T-cell (primary cell): ENCODE data around the gene CDH13. TPM values are rescaled to one million over a fixed set of nuclear protein-coding genes. Genes with fewer than 3 reads are reported as not detected.

Experiments used
- ATAC-seq, 4 experiments: fragments of 200-7000 bp in 3 of 4; fragments of 150-1000 bp in 1 of 4; cut with Tn5 transposase; replicated peaks in 1 of 4; 1 replicate in 3 of 4; 2 replicates in 1 of 4; pipeline ENCODE4 v1.10.0; 2021; ENCODE audit warnings: moderate library complexity in 3 of 4, mild to moderate bottlenecking in 2 of 4, moderate number of reproducible peaks in 1 of 4
- CTCF ChIA-PET, 2 donors: fragments of 300-600 bp; sonication (Branson Sonifier 250); formaldehyde crosslinking; loops; one replicate each; lab custom pipeline; 2022; ENCODE audit warnings: antibody characterized with exemption in 2 of 2; lab: Charles Lee
- POLR2A ChIA-PET, 2 donors: fragments of 300-600 bp; sonication (Branson Sonifier 250); formaldehyde crosslinking; loops; one replicate each; lab custom pipeline; 2022; ENCODE audit warnings: antibody characterized with exemption in 2 of 2; lab: Charles Lee
- DNase-seq, 35 experiments: peaks; one replicate each; pipeline versions ENCODE4 v3.0.0 to v3.0.0-alpha.2; 2013 to 2023
- H3K27ac ChIP-seq: one replicate; pipeline ENCODE4 v1.5.1; 2013; ENCODE audit warnings: low read length
- H3K27me3 ChIP-seq, 2 experiments: replicated peaks in 1 of 2; 1 replicate in 1 of 2; 2 replicates in 1 of 2; pipeline versions ENCODE4 v1.6.1 to v1.7.0; 2013; ENCODE audit warnings: low read length in 1 of 2, mixed read lengths in 1 of 2; ENCODE audit not compliant: control insufficient read depth in 2 of 2, insufficient read depth in 2 of 2; ENCODE audit errors: extremely low read depth in 1 of 2
- H3K36me3 ChIP-seq, 2 donors: 1 replicate in 1 of 2; 2 replicates in 1 of 2; pipeline versions ENCODE4 v1.6.1 to v1.7.0; 2013; ENCODE audit warnings: low read length in 1 of 2; ENCODE audit not compliant: control insufficient read depth in 2 of 2, insufficient read depth in 1 of 2; ENCODE audit errors: extremely low read depth in 1 of 2
- H3K4me1 ChIP-seq, 2 experiments: 1 replicate in 1 of 2; 2 replicates in 1 of 2; pipeline versions ENCODE4 v1.6.1 to v1.7.0; 2013; ENCODE audit warnings: low read length in 2 of 2, mixed read lengths in 1 of 2; ENCODE audit not compliant: insufficient read depth in 2 of 2, control insufficient read depth in 1 of 2; ENCODE audit errors: extremely low read depth in 1 of 2
- H3K4me3 ChIP-seq, 2 donors: 1 replicate in 1 of 2; 2 replicates in 1 of 2; pipeline versions ENCODE4 v1.5.1 to v1.7.0; 2013; ENCODE audit warnings: mild to moderate bottlenecking in 2 of 2, low read length in 1 of 2, moderate library complexity in 1 of 2; ENCODE audit not compliant: control insufficient read depth in 1 of 2; ENCODE audit errors: extremely low read depth in 1 of 2
- H3K9me3 ChIP-seq: 2 replicates; pipeline ENCODE4 v1.7.0; 2013
- H3K27ac Mint-ChIP-seq, 2 donors: one replicate each; pipeline ENCODE4 v1.8.0; 2020 to 2021; ENCODE audit warnings: mild to moderate bottlenecking in 2 of 2, mixed read lengths in 2 of 2
- H3K27me3 Mint-ChIP-seq, 2 donors: one replicate each; pipeline ENCODE4 v1.8.0; 2021 to 2022; ENCODE audit warnings: mixed read lengths in 2 of 2
- H3K36me3 Mint-ChIP-seq: one replicate; pipeline ENCODE4 v1.8.0; 2021; ENCODE audit warnings: mixed read lengths
- H3K4me1 Mint-ChIP-seq, 3 donors: one replicate each; pipeline ENCODE4 v1.8.0; 2020 to 2022; ENCODE audit warnings: mixed read lengths in 3 of 3, mild to moderate bottlenecking in 1 of 3
- H3K4me3 Mint-ChIP-seq, 3 donors: one replicate each; pipeline ENCODE4 v1.8.0; 2020 to 2022; ENCODE audit warnings: mild to moderate bottlenecking in 3 of 3, mixed read lengths in 3 of 3, moderate library complexity in 3 of 3
- H3K9me3 Mint-ChIP-seq, 3 donors: one replicate each; pipeline ENCODE4 v1.8.0; 2020 to 2022; ENCODE audit warnings: mixed read lengths in 3 of 3
- WGBS: methylation state at CpG from one replicate; pipeline ENCODE4 v1.1.5; 2013; ENCODE audit warnings: missing lambda C conversion rate; ENCODE audit not compliant: insufficient coverage; 5-methylcytosine and 5-hydroxymethylcytosine counted together
- total RNA-seq, 35 experiments: library from RNA in 6 of 35; stranded (reverse) in 6 of 35; fragments of 120-200 nt in 1 of 35; gene quantifications; one replicate each; pipeline versions ENCODE4 v1.2.1 to v1.2.4 and lab custom pipeline; 2013 to 2026

CDH13 gene
- total RNA-seq, 5 donors from 2014 or later (not counting 1 experiment from before 2014, with no cell fraction given) = not detected

DNA sequence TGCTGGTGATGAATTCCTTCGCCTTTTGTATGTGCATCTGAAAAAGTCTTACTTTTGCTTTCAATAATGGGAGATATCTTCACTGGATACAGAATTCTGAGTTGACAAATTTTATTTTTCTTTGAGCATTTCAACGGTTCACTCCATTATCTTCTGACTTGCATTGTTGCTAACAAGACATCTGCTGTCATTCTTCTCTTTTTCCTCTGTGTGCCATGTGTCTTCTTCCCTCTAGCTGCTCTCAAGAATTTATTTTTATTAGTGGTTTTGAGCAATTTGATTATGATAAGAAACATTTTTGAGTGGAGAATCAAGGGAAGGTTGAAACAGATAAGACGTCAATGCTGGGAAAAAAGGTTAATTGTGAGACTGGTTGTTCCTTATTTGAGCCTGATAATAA is 471.8 kb downstream of the CDH13 start:
- H3K9me3 ChIP-seq = no peaks in the 10 kb centered on the region
- POLR2A ChIA-PET = no interaction called here
- no peaks in the 10 kb centered on the region for H3K4me1 ChIP-seq

DNA sequence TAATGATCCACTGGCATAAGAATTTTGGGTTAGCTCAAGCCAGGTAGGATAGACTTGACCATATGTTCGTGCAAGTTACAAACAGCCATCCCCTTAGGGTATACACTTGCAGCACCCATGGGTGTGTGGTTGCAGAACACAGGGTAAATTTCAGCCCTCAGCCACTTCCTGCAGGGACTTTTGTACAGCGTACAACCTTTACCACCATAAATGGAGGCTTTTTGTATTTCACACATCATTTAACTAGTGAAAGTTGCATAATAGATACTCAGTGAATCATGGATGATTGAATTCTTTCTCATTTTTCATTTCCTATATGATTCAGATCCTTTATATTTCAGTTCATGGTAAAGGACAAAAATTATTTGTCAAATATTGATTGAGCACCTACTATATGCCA is 473.9 kb downstream of the CDH13 start:
- Histone ChIP-seq H3K4me3 (no peak overlapping the region), H3K9me3 (no peaks in the 10 kb centered on the region), H3K27me3 (peaks cover 0 to 3% of the 10 kb centered on the region in 2 experiments), H3K4me1 (no peaks in the 10 kb centered on the region), H3K27ac (no peak overlapping the region), H3K36me3 (no peaks in the 10 kb centered on the region)
- 57% methylated on average over 1 of the region's 2 CpGs for WGBS
- no peaks in the 10 kb centered on the region for H3K4me1 Mint-ChIP-seq
- no peaks in the 10 kb centered on the region for H3K36me3 Mint-ChIP-seq
- H3K9me3 Mint-ChIP-seq = peaks cover 11 to 21% (median 11%) of the 10 kb centered on the region in 3 donors
- no peak for DNase-seq
- ChIA-PET CTCF (no interaction called here), POLR2A (no interaction called here)
- ATAC-seq = no peak
- no peak overlapping the region for H3K4me3 Mint-ChIP-seq
- no peak overlapping the region for H3K27ac Mint-ChIP-seq
- H3K27me3 Mint-ChIP-seq = peaks cover 5 to 6% of the 10 kb centered on the region in 2 donors

More for the DNA sequence above, 471.8 kb downstream of the CDH13 start:
- H3K27ac Mint-ChIP-seq = no peak overlapping the region
- H3K27me3 Mint-ChIP-seq = peaks cover 3 to 5% of the 10 kb centered on the region in 2 donors
- no peak overlapping the region for H3K4me3 Mint-ChIP-seq
- Histone ChIP-seq H3K27ac (no peak overlapping the region), H3K36me3 (no peaks in the 10 kb centered on the region), H3K4me3 (no peak overlapping the region), H3K27me3 (peaks cover 0 to 3% of the 10 kb centered on the region in 2 experiments)
- no peaks in the 10 kb centered on the region for H3K4me1 Mint-ChIP-seq
- peaks cover 13 to 21% (median 15%) of the 10 kb centered on the region in 3 donors for H3K9me3 Mint-ChIP-seq
- CTCF ChIA-PET = no interaction called here
- H3K36me3 Mint-ChIP-seq = no peaks in the 10 kb centered on the region
- 100% methylated on average over 1 of the region's 3 CpGs for WGBS
- no peak for ATAC-seq
- DNase-seq = no peak

DNA sequence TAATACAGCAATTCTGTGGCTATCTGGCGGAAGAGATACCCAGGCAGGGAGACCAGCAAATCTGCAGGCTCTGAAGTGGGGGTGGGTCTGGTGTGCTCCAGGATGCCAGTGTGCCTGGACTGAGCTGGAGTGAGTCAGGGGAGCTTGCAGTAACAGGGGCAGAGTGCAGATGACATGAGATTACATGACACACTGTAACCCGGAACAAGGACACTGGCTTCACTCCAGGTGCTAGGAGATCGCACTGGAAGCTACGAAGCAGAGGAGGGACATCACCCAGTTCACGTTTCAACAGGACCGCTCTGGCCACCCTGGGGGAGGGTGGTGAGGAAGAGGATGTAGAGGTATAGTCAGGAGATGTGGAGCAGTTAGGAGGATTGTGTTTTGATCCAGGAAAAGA is 475.6 kb downstream of the CDH13 start:
- DNase-seq (no peak), ATAC-seq (no peak)
- CTCF ChIA-PET = no interaction called here
- Histone ChIP-seq H3K9me3 (no peaks in the 10 kb centered on the region), H3K4me3 (no peak overlapping the region), H3K4me1 (no peaks in the 10 kb centered on the region), H3K27me3 (peaks cover 0 to 3% of the 10 kb centered on the region in 2 experiments), H3K36me3 (no peaks in the 10 kb centered on the region), H3K27ac (no peak overlapping the region)
- POLR2A ChIA-PET = no interaction called here
- WGBS = 75% methylated on average over 6 of the region's 6 CpGs
- Mint-ChIP-seq H3K4me1 (no peaks in the 10 kb centered on the region), H3K27ac (no peak overlapping the region), H3K4me3 (no peak overlapping the region), H3K36me3 (no peaks in the 10 kb centered on the region), H3K27me3 (peaks cover 5 to 6% of the 10 kb centered on the region in 2 donors), H3K9me3 (peaks cover 9 to 21% (median 11%) of the 10 kb centered on the region in 3 donors)

- Histone ChIP-seq H3K27me3 (peaks cover 0 to 6% of the 10 kb centered on the region in 2 experiments), H3K36me3 (no peaks in the 10 kb centered on the region), H3K27ac (no peak overlapping the region), H3K4me1 (no peaks in the 10 kb centered on the region), H3K9me3 (no peaks in the 10 kb centered on the region), H3K4me3 (no peak overlapping the region)
- ChIA-PET CTCF (no interaction called here), POLR2A (no interaction called here)
- no peak for ATAC-seq
- Mint-ChIP-seq H3K27ac (no peak overlapping the region), H3K9me3 (peaks cover 2 to 7% (median 4%) of the 10 kb centered on the region in 3 donors), H3K4me3 (no peak overlapping the region), H3K27me3 (peaks cover 9% of the 10 kb centered on the region in 2 donors), H3K36me3 (no peaks in the 10 kb centered on the region), H3K4me1 (no peaks in the 10 kb centered on the region)
- DNase-seq = no peak
- 75% methylated on average over 5 of the region's 9 CpGs for WGBS
Observed at GRCh38 chr16:83105279-83106077, 478.7 kb downstream of the CDH13 start.

GRCh38 chr16:83109490-83110125 is 482.8 kb downstream of the CDH13 start:
- ChIA-PET CTCF (interaction anchor here in 1 of 2 donors (0.6 kb wide), 1 partner anchor 228 kb away, joined by 3 read pairs; no protein-coding TSS in a partner anchor), POLR2A (no interaction called here)
- H3K36me3 Mint-ChIP-seq = no peaks in the 10 kb centered on the region
- 67% methylated on average over 3 of the region's 10 CpGs for WGBS
- H3K9me3 ChIP-seq = no peaks in the 10 kb centered on the region
- H3K4me1 Mint-ChIP-seq = no peaks in the 10 kb centered on the region
- no peak overlapping the region for H3K4me3 ChIP-seq
- H3K4me3 Mint-ChIP-seq = no peak overlapping the region
- H3K4me1 ChIP-seq = no peaks in the 10 kb centered on the region
- H3K27me3 Mint-ChIP-seq = peaks cover 4 to 9% of the 10 kb centered on the region in 2 donors
- H3K9me3 Mint-ChIP-seq = peaks cover 0 to 2% (median 0%) of the 10 kb centered on the region in 3 donors
- H3K27me3 ChIP-seq = peaks cover 0 to 3% of the 10 kb centered on the region in 2 experiments
- no peak overlapping the region for H3K27ac ChIP-seq
- no peak overlapping the region for H3K27ac Mint-ChIP-seq
- DNase-seq (no peak), ATAC-seq (no peak)
- H3K36me3 ChIP-seq = no peaks in the 10 kb centered on the region

DNA sequence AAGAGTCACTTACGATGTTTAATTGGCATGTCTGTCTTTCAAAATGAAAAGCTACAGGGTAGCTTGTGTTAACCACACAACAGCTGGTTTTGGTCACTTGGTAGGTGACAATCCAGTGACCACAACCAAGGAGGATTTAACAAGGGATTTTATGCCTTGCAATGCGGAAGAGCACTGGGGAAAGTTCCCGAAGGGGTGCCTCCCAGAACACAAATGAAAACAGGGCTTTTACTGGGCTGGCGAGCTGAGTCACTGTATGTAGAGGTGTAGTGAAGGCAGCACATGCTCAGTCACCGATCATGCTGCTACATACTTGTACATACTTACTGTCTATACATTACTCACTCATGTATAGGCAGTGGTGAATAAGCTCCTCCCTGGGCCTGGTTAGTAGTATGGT is 483.5 kb downstream of the CDH13 start:
- H3K27ac Mint-ChIP-seq = no peak overlapping the region

More for the DNA sequence above, 483.5 kb downstream of the CDH13 start:
- Mint-ChIP-seq H3K4me1 (no peaks in the 10 kb centered on the region), H3K4me3 (no peak overlapping the region), H3K36me3 (no peaks in the 10 kb centered on the region), H3K27me3 (peaks cover 4 to 6% of the 10 kb centered on the region in 2 donors), H3K9me3 (peaks cover 0 to 2% (median 0%) of the 10 kb centered on the region in 3 donors)
- DNase-seq (no peak), ATAC-seq (no peak)
- Histone ChIP-seq H3K36me3 (no peaks in the 10 kb centered on the region), H3K4me3 (no peak overlapping the region), H3K4me1 (no peaks in the 10 kb centered on the region), H3K27me3 (peaks cover 0 to 3% of the 10 kb centered on the region in 2 experiments), H3K9me3 (no peaks in the 10 kb centered on the region), H3K27ac (no peak overlapping the region)
- CTCF ChIA-PET = no interaction called here
- POLR2A ChIA-PET = no interaction called here
- WGBS = 93% methylated on average over 3 of the region's 5 CpGs
